ENCODE measurements around the gene RXRA.

RXRA gene

DNA sequence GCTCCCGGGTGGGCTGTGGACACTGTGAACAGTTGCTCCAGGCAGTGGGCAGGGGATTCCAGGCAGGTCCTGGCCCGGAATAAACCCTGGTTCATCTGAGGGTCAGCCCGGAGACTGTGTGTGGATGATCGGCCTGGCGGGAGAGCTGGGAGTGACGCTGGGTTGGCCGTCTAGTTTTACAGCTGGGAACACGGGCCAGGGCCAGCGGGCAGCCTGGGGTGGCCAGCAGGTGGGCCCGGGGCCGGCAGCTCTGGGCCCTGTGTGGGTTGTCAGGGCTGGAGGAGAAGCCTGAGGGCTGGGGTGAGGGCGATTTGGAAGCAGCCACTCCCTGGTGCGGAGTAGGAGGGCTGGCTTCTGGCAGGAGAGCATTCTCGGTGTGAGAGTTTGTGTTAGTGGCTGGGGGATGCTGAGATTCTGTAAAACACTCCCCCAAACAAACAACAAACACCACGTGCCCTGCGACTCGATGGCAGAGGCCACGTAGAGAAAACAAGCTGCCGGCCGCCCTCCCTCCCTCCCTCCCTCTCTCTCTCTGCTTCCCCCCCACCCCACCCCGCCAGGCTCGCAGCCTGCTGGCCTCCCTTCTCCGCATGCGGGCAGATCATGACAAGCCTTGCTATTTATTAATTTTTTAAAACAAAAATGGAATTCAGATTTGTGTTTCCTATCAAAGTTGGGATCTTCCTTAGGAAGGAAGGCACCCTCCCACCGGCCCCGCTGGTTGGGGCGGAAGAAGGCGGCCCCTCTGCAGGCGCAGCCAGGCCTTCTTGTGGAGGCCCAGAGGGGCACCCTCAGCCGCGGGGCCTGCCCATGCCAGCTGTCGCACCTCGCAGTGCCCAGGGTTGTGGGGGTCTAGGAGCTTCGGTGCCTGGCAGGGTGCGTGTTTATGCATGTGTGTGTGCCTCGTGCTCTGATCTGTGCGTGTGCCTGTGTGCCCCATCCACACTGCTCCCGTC, 49.5 kb downstream of the RXRA start:
- no peak overlapping the region for H3K4me3 ChIP-seq (ENCODE audit: low read depth, low read length)
- peak; percentile 77 for DNase-seq (ENCODE audit: low read depth, low spot score)
- TF ChIP-seq, protein P1, sequence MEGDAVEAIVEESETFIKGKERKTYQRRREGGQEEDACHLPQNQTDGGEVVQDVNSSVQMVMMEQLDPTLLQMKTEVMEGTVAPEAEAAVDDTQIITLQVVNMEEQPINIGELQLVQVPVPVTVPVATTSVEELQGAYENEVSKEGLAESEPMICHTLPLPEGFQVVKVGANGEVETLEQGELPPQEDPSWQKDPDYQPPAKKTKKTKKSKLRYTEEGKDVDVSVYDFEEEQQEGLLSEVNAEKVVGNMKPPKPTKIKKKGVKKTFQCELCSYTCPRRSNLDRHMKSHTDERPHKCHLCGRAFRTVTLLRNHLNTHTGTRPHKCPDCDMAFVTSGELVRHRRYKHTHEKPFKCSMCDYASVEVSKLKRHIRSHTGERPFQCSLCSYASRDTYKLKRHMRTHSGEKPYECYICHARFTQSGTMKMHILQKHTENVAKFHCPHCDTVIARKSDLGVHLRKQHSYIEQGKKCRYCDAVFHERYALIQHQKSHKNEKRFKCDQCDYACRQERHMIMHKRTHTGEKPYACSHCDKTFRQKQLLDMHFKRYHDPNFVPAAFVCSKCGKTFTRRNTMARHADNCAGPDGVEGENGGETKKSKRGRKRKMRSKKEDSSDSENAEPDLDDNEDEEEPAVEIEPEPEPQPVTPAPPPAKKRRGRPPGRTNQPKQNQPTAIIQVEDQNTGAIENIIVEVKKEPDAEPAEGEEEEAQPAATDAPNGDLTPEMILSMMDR (IDR thresholded peaks at IDR 0.05; ENCODE audit: low read depth, low read length), result no peak
- in situ Hi-C loops (cut with HindIII; ENCODE audit: low sequenced_read_pairs), result no loop called here

DNA sequence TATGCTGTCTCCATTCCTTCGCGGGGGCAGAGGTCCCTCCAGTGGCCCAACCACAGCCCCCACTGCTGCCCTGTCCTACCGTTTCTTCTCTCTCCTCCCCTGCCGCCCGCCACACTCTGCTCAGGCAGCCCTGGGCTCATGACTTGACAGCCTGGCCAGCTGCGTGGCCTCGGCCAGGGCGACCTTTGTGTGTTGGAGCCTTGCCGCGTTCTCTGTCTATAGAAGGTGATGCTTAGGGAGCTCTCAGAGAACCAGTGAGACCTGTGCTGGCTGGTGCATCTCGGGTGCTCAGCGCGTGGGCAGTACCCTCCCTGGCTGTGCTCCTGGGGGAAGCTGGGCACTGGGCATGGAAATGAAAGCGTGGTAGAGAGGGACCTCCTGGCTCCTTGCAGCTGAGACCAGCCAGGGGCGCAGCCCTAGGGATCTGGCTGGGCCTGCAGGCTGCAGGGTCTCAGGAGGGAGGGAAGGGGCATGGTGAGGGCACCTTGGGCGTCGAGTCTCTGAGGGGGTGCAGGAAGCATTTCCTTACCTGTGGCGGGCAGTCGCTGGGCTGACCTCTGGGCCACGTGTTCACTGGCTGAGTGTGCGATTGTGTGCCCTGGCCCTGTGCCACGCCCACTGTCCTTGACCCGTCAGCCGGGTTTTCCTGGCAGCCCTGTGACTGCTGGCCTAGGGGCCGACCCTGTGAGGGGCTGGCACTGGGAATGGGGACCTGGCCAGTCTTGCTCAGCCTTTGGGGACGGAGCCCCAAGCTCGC, 50.3 kb downstream of the RXRA start:
- DNase-seq (ENCODE audit: low read depth, low spot score), result no peak
- TF ChIP-seq, protein P1 (IDR thresholded peaks at IDR 0.05; ENCODE audit: low read depth, low read length), result no peak
- H3K4me3 ChIP-seq (ENCODE audit: low read depth, low read length), result no peak overlapping the region
- in situ Hi-C loops (cut with HindIII; ENCODE audit: low sequenced_read_pairs), result no loop called here

DNA sequence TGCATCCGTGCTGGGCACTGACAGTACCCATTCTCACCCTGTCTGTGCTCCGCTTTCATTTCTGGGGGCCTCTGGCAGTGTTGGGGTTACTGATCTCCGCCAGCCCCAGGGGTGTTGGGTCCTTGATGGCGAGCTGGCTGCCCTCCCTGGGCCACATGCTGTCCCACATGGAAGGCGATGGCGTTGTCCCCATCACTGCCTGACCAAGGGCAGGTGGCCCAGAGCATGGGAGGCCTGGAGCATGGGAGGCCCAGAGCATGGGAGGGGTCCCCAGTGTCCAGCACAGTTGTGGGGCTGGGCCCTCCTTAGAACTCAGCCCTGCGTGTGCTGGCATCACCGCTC, 50.9 kb downstream of the RXRA start:
- DNase-seq (ENCODE audit: low read depth, low spot score), result no peak
- H3K4me3 ChIP-seq (ENCODE audit: low read depth, low read length), result no peak overlapping the region
- TF ChIP-seq, protein P1 (IDR thresholded peaks at IDR 0.05; ENCODE audit: low read depth, low read length), result no peak
- in situ Hi-C loops (cut with HindIII; ENCODE audit: low sequenced_read_pairs), result no loop called here

DNA sequence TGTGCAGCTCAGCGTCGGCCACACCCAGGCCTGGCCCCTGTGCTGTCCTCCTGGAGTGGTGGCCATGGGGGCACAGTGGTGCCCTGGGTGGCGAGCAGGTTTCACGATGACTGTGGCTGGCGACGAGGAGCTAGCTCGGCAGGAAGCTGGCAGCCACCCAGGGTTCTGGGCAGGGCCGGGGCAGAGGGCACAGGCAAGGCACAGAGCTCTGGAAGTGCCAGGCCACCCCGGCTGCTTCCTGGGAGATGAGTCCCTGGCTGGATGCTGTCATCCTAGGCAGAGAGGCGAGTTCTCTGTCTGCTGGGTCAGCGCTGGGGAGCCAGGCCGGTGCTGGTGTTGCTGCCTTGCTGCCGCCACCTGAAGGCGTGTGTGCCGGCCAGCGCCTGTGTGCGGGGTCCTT, 51.7 kb downstream of the RXRA start:
- H3K4me3 ChIP-seq (ENCODE audit: low read depth, low read length), result no peak overlapping the region
- TF ChIP-seq, protein P1 (IDR thresholded peaks at IDR 0.05; ENCODE audit: low read depth, low read length), result no peak
- DNase-seq (ENCODE audit: low read depth, low spot score), result no peak
- in situ Hi-C loops (cut with HindIII; ENCODE audit: low sequenced_read_pairs), result no loop called here

DNA sequence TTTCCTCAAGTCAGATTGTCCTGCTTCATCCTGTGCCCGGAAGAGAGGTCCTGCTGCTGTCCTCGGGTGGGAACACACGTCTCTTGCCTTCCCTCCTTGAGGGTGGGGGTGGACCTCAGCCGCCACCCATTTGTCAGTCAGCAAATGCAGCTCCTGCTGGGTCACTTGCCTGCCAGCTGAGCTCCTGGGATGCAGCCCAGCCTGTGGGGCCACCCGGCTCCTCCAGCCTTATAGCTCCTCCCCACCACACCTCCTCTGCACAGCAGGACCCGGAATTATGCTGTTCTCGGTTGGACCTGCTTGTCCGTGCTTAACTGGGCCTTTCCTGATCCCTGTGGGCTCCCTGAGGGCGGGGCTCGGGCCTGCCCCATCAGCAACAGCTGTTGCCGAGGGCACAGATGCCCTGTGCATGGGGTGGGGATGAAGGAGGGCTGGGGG, 52.7 kb downstream of the RXRA start:
- no peak overlapping the region for H3K4me3 ChIP-seq (ENCODE audit: low read depth, low read length)
- in situ Hi-C loops (cut with HindIII; ENCODE audit: low sequenced_read_pairs), result no loop called here
- TF ChIP-seq, protein P1 (IDR thresholded peaks at IDR 0.05; ENCODE audit: low read depth, low read length), result no peak
- DNase-seq (ENCODE audit: low read depth, low spot score), result peak; percentile 76

DNA sequence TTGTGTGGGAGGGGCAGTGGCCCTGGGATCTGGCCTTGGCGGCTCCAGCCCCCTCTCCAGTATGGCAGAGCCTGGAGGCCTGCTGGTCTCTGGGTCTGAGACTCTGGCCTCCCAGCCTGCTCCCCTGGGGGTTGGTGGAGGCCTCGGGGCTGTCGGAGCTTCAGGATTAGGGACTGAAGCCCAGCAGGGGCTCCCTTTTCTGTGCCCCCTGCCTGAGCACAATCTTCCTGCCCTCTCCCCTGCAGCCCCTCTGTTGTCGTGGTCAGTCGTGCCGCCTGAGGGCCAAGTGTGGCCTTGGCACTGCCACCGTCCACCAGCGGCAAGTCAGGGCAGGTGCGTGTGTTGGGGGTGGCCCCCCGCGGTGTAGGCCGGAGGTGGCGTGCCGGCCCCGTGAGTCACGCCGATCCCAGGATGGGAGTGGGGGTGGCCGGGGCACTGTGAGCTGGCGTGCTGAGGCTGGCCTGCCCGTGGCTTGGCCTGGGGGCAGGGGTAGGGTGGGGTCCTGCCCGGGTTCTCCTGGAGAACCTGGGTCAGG, 53.6 kb downstream of the RXRA start:
- DNase-seq (ENCODE audit: low read depth, low spot score), result peak; percentile 58
- no peak overlapping the region for H3K4me3 ChIP-seq (ENCODE audit: low read depth, low read length)
- in situ Hi-C loops (cut with HindIII; ENCODE audit: low sequenced_read_pairs), result no loop called here
- TF ChIP-seq, protein P1 (IDR thresholded peaks at IDR 0.05; ENCODE audit: low read depth, low read length), result no peak

All from astrocyte of the spinal cord (primary cell).